GM18870 (cell line): ENCODE measurements around the gene NTRK3.

ENCODE experiments used
- ATAC-seq: cut with Tn5 transposase; IDR thresholded peaks from one replicate; pipeline ENCODE4 v1.9.1; 2021; ENCODE audit warnings: moderate library complexity; ENCODE audit not compliant: unreplicated experiment

The NTRK3 gene

GRCh38 chr15:88011533-88011932 is 245.0 kb downstream of the NTRK3 start:
- no peak for ATAC-seq

DNA sequence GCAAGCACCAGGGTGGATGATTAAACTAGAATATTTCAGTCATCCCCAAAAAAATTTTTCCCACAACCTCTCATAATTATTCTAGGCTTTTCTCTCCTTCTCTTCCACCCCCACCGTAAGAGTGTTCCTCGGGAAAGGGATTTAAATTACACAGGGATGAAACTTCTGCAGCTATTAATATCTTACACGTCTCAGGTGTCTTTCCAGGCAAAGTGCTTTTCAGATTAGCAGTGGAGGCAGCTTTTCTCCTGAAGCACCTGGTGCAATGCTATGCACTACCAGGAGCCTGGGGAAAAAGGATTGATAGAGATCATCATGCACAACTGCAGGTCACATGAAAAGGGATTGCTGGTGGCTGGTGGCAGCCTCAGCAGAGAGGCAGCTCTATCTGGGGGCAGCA is 250.4 kb downstream of the NTRK3 start:
- no peak for ATAC-seq

GRCh38 chr15:88004399-88004798 is 252.1 kb downstream of the NTRK3 start:
- ATAC-seq = no peak

DNA sequence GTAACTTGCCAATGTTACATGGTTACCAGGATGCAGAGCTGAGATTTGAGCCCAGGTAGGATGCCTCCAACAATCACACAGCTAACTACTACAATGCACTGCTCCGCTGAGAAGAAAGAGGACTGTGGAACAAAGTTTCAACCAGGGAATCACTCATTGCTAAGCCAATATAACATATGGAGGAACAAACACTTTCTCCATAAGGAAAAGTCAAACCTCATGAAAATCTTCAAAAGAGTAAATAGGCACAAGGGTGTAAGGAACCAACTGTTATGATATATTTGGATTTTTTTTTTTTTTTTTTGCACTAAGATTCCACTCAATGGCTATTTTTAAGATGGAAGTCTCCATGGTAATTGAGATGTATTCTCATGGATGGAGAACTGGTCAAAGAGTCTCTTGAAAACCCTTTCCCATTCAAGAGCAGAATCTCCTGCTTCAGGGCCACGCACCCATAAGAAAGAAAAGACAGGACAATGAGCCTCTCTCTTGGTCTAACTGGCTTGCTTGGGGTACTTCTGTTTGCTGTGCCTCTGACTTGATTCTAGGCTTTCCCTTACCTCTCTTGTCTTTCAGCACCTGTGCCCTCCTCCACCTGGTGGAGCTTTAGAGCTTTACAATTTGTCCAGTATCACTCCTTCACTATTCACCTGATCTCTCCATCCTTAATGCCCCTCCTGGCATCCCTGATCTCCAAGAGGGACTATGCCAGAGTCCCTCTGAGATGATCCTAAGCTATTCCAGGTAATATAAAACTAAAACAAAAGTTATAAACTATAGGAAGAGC is 252.8 kb downstream of the NTRK3 start:
- ATAC-seq = no peak

DNA sequence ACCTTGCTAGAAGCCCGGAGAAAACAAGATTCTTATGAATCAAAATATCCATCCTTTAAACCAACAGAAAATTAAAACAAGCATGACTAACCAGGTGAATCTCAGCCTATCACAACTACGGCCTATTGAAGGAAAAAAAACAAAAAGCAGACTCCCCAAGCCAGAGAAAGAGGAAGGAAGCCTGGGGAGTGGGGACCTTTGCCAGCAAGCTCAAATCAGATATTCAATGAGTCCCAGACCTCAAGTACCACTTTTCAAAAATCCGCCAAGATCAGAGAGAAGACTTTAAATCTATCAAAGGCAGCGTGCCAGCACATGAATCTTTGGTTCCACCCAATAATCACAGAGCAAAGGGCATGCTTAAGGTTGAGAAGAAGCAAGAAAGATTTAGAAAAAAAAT is 253.8 kb downstream of the NTRK3 start:
- no peak for ATAC-seq

DNA sequence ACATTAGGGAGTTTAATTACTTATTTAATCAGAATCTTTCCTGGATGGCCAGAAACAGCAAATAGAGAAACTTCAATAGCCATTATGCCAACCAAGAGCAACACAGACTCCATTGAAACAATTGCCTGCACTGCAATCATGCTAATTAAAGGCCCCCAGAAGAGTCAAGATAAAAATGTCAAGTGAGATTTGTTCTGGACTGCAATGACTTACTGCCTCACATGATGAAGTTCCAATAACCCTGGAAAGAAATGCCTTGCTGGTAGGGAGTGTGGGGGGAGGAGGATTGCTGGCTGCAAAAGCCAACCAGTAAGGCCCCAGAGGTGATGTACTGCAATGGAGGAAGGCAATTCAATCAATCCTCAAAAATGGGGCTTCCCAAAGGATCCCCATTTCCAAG is 257.9 kb downstream of the NTRK3 start:
- ATAC-seq = no peak

GRCh38 chr15:87986776-87987175 is 269.8 kb downstream of the NTRK3 start:
- ATAC-seq = no peak

GRCh38 chr15:87985451-87985850 is 271.1 kb downstream of the NTRK3 start:
- ATAC-seq = no peak

GRCh38 chr15:87981969-87982368 is 274.6 kb downstream of the NTRK3 start:
- ATAC-seq = no peak

DNA sequence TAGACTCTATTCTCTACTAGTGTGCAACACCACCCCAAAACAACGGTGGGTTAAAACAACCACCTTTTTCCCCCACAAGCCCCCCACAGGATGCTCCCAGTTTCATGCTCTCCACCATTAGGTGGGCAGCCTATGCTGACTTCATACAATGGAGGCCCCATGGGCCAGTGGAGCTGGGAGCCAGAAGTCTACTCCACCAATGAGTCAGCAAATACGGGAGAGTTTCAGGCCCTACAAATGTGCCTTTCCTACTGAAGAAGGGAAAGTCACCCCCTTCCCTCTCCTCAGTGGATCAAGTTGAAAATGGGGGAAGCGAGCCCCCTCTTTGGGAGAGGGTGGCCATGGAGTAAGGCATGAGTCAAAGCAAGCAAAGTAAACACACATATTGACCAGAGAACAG is 278.6 kb downstream of the NTRK3 start:
- no peak for ATAC-seq

- ATAC-seq = no peak
These were observed 280.0 kb downstream of the NTRK3 start for GRCh38 chr15:87976552-87976951.

DNA sequence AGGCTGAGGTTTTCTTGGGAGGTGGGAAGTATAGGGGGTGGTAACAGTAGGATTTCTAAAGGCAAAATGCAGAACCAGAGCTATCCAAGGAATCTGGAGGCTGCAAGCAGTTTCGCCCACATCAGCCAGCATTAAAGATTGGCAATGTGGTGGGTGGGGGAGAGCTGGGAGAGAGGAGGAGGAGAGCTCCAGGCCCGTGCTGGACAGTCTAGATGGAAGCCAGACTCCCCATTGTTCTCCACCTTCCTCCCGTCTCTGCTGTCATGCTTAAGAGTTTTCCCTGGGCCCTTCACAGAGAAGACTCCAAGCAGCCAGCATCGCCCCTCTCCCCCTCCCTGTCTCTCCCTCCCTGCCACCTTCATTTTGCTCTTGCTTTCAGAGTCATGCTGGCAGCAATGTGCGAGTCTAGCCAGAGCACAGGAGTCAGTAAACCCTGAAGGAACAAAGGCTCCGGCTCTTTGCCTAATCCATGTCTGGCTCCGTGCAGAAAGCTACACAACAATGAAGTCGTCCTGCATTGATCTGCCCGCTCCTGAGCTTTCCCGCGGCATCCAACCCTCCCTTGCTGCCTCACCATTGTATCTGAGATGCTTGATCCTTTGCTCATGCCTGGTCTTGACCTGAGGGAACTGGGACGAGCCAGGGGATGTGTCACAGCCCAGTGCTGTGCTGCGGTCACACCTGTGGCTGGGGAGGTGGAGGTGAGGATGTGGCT is 282.9 kb downstream of the NTRK3 start:
- ATAC-seq = no peak

GRCh38 chr15:87971076-87971475 is 285.5 kb downstream of the NTRK3 start:
- ATAC-seq = no peak

DNA sequence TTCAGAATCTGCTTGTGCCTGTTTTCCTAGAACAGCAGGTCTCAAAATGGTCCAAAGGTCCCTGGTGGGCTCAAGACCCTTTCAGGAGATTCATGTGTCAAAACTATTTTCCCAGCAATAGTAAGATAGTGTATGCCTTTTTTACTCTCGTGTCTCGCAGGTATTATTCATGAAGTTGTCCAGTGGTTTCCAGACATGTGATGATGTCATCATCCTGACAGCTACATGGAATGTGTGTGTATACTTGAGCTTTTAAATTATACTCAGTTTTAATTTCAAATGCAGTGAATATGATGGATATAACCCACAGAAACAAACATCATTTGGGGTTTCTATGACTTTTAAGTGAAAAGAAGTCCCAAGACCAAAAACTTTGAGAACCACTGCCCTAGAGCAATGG is 288.6 kb downstream of the NTRK3 start:
- ATAC-seq = no peak

DNA sequence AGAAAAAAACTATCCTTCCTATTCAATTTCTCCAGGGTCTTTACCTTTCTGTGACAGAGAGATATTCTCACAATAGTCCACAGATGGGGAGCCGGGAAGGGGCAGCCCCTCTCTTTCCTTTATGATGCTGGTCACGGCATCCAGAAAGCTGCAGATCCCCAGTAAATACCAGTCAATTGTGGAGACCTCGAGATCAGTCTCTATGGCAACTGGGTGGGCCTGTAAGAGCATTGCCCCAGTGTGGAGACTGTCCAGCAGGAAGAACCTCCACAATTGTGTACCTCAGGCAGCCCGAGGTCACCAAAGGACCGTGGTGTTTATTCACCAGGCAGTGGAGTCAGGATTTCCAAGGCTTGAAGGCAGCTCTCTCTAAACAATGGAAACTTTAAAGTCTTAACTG is 291.2 kb downstream of the NTRK3 start:
- ATAC-seq = no peak

DNA sequence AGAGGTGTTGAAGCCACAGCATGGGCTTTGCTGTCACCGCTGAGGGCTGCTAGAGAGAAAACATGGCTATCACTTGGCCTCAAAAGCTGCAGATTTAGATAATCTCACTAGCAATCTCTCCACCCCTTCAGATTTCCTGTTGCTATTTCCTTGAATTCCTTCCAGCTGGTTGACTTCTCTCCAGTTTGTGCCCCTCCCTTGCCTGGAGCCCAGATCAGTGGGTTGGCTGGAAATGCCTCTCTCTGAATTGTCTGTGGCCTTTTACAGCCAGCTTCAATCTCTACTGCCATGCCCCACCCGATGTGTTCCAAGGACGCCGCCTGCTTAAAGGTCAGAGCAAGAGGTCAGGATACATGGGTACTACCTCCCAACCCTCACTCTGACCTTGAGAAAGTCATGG is 294.1 kb downstream of the NTRK3 start:
- no peak for ATAC-seq

DNA sequence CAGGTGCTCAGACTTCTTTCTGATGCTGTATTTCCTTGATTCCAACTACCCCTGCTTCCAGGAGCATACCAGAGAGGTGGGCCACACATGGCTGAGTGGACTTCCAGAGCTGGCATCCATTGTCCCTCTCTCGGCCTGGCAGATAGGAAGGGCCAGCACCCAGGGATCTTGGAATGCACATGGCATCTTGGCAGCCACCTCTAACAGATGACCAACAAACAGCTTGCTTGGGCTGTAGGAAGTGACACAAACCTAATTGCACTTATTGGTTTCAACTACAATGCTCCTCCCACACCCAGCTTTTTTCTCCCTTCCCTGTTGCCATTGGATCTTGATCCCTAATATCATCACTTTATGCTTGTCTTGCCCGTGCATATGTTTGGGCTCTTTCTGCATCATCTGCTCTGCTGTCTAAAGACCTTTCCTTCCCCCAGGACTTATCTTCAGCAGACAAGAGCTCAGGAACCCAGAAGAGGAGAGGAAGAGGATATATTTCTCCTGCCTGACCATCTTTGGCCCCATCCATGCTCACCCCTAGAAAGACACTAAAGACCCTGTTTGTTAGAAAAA is 294.6 kb downstream of the NTRK3 start:
- ATAC-seq = no peak

- no peak for ATAC-seq
These were observed 296.9 kb downstream of the NTRK3 start for GRCh38 chr15:87959662-87960061.

DNA sequence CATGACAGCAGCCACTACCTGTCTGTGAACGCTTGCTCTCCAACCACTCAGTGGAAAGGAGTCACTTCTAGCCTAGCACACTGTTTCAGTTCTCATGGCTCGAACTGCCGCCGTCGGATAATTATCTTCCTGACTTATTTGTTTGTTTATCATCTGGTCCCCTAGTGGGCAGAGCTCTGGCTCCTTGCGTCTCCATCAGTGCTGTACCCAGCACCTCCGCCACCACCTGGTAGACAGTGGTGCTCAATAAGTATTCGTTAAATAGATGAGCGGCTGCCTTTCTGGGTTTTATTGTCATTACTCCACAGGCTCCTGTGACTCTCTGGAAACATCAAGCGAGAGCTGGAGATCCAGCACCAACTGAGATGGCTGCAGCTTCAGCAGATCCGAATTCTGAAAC is 297.5 kb downstream of the NTRK3 start:
- ATAC-seq = no peak

GRCh38 chr15:87955284-87955909 is 301.1 kb downstream of the NTRK3 start:
- ATAC-seq = no peak

- ATAC-seq = no peak
These were observed 301.7 kb downstream of the NTRK3 start for GRCh38 chr15:87954793-87955192.
